ENCODE data around the gene FBXO38. TPM values are rescaled to one million over a fixed set of nuclear protein-coding genes. Genes with fewer than 3 reads are reported as not detected.

FBXO38 gene
- total and polyA plus RNA-seq, 9 of the 15 experiments (the other 6 are each of a cell fraction or from before 2014, with no cell fraction given) = 7.4 to 39.4 (median 29.3) TPM

- peak; percentile 1 for TF ChIP-seq CTCFL (IDR thresholded peaks at IDR 0.05; ENCODE audit: borderline replicate concordance, insufficient read depth, low read depth, low read length, poor library complexity, severe bottlenecking)
- peak; percentile 80 for TF ChIP-seq VEZF1 (CRISPR knock-in tag; IDR thresholded peaks at IDR 0.05)
- TF ChIP-seq ZNF449 (CRISPR knock-in tag; IDR thresholded peaks at IDR 0.05) = no peak
- TF ChIP-seq CREB5 (CRISPR knock-in tag; IDR thresholded peaks at IDR 0.05) = no peak
- no peak for TF ChIP-seq ZEB2 (IDR thresholded peaks at IDR 0.05)
- no peak for TF ChIP-seq CUX1 (CRISPR knock-in tag; IDR thresholded peaks at IDR 0.05)
- TF ChIP-seq MEF2D (tag; conservative IDR thresholded peaks at IDR 0.05; ENCODE audit: low read depth) = no peak
- no peak for TF ChIP-seq ZNF280B (CRISPR knock-in tag; IDR thresholded peaks at IDR 0.05)
- TF ChIP-seq USF1 (CRISPR knock-in tag; IDR thresholded peaks at IDR 0.05) = peak; percentile 39; the same call in 1 of the 2 replicates
- TF ChIP-seq SMAD3 (CRISPR knock-in tag; conservative IDR thresholded peaks at IDR 0.05) = no peak
- TF ChIP-seq ETV5 (CRISPR knock-in tag; IDR thresholded peaks at IDR 0.05; ENCODE audit: low read depth) = peak; percentile 93
Measured at GRCh38 chr5:148383564-148384379, at the start of gene FBXO38 (continued).

All from K562 (cell line).